NCI-H69 (cell line): ENCODE data around the gene LRBA.

Experiments used
- DNase-seq: peaks from one replicate; lab custom pipeline; 2025; lab: John Stamatoyannopoulos, UW

LRBA gene

DNA sequence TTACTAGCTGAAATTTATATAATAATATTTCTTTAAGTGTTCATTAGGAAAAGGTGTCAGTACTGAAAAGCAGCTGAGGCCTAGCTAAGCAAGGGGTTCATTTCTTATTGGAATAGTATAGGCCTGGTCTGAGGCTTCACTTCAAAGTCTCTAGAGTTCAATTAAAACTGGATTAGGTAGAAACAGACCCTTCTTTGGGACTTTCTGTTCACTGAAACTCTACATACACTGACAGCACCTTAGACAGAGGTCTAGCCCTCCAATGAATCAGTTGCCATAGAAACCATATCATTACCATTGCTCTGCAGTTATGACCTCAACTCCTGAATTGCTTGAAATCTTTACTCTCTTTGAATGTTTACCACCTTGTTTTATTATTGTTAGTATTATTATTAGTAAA lies 519.5 kb downstream of the LRBA start:
- DNase-seq, result peak; percentile 23

DNA sequence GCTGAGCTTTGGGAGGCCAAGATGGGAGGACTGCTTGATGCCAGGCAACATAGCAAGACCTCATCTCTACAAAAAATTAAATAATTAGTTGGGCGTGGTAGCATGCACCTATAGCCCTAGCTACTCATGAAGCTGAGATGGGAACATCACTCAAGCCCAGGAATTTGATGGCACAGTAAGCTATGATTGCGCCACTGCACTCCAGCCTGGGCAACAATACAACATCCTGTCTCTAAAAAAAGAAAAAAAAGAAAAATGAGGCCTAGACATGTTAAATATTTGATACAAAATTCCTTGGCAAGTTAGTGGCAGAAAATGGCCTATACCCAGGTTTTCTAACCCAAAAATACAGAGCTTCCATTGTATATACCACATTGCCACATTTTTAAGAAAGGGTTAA lies 521.2 kb downstream of the LRBA start:
- DNase-seq, result no peak

DNA sequence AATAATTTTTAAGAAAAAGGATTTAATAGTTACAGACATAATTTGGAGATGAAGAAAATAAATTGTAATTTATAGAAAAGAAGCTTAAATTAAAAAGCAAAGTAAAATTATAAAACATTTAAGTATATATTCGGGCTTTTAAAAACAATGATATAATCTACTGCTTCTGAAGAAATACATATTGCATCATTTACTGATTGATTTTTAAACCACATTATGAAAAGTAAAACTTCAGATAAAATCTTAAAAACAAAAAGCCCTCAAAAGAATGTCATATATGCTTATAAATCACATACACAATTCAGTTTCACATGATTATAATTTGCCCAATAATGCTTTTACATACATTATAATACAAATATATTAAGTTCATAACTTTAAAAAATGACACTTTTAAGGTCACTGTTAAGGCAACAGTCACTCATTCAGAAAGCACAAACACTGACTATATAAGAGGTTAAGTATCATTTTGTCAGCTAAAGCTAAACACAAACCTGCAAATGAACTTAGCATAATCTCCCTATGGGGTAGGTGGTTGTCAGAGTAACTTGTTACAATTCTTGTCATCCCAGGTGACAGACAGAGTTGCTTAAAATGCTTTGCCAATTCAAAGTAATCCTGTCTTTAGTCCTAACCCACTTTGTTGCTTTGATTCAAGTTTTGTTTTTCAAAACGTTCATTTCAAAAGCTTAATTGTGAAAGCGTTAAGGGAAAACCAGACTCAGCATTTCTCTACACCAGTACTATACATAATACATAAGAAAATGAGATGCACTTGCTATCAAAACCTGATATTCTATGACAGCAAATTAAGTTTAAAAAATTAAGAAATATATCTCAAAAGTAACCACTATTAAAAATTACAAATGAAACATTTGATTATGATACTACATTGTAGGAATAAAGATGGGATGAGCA lies 523.7 kb downstream of the LRBA start:
- DNase-seq, result peak; percentile 9

- no peak for DNase-seq
Measured at GRCh38 chr4:150482581-150482980, 532.5 kb downstream of the LRBA start.

DNA sequence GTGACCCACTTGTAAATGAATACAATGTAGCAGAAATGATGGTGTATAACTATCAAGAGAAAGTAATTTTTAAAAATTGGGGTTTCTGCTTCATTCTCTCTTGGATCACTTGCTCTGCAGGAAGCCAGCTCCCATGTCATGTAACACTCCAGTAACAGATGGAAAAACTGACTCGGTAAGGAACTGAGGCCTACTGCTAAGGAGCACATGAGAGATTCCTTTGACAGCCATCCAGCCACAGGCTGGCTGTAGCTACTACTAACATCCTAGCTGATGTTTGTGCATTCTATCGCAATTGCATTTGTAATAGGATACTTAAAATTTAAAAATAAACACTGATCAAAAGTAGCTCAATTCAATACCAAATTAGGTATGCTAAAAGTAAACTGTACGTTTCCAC lies 535.4 kb downstream of the LRBA start:
- no peak for DNase-seq

- no peak for DNase-seq
Measured at GRCh38 chr4:150477869-150478268, 537.2 kb downstream of the LRBA start.

DNA sequence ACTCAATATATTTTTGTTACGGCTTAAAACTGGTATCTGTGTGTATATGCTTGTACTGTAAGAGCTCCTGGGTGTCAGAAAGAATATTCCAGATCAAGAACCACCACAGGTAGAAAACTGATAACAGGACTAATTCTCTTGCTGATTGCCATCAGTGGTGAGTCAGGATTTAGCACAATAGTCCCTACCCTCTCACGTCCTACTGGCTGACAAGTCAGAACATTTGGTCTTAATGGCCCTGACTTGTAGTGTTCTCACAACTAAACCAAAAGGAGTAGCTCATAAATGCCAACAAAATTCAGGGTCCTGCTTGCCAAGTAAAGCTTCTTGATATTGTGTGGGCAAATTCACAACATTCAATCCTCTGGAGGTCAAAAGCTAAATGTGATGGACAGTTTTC lies 538.3 kb downstream of the LRBA start:
- no peak for DNase-seq

DNA sequence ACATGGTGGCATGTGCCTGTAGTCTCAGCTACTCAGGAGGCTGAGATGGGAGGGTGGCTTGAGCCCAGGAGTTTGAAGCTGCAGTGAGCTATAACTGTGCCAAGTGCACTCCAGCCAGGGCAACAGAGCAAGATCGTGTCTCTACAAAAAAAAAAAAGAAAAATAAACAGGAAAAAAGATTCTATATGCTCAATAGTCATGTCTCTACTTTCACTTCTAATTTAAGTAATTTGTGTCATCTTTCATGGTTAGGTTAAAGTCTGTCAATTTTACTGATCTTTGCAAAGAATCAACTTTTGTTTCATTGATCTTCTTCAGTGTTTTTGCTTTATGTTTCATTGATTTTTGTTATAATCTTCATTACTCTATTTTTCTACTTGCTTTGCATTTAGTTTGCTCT lies 539.3 kb downstream of the LRBA start:
- DNase-seq, result no peak

DNA sequence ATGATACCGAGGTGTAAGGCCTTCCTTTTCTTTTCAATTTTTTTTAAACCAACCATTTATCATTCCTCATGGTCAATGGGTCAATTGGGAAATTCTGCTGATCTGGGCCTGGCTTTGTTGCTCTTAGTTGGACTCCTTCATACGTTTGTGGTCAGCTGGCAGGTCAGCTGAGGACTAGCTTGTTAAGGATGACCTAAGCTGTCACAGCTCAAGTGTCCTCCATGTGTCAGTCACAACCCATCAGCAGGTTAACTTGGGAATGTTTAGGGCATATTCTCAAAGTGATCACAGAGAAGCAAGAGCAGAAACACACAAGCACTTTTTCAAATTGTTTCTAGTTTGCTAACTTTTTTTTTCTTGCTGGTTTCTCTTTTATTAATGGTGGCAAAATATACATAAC lies 550.6 kb downstream of the LRBA start:
- DNase-seq, result no peak

DNA sequence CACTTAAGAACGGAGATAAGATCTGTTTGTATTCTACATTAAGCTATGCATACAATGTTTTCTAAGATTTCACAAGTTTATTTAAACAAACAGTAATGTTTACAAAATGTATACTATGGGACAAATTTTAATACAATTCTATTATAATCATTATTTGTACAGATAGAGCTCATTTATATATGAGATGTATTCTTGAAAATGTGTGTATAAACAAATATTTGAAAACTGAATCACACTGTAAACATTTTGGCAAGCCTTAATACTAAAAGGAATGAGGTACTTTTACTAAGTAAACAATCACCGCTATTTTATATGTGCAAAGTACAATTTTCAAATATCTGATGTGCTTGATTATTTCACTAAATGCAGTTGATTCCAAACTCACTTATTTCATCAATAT lies 552.3 kb downstream of the LRBA start:
- DNase-seq, result no peak

DNA sequence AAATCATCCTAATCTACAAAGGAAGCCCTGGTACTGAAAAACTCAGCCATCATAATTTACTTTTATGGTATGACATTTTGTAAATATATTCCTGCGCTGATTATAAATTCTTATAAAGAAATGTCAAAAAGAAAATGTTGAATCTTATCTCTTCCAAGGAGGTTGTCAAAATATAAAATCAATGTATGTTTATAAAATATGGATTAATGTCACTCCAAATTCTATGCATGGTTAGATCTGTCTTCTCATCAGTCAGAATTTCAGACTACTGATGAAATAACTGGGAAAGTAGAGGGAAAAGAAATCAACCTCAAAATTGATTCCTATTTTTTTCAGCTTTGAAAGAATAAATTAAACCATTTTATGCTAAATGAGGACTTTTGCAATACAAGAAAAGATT lies 553.1 kb downstream of the LRBA start:
- no peak for DNase-seq

GRCh38 chr4:150457802-150458201 lies 557.3 kb downstream of the LRBA start:
- no peak for DNase-seq

- no peak for DNase-seq
Measured at GRCh38 chr4:150451883-150452282, 563.2 kb downstream of the LRBA start.

DNA sequence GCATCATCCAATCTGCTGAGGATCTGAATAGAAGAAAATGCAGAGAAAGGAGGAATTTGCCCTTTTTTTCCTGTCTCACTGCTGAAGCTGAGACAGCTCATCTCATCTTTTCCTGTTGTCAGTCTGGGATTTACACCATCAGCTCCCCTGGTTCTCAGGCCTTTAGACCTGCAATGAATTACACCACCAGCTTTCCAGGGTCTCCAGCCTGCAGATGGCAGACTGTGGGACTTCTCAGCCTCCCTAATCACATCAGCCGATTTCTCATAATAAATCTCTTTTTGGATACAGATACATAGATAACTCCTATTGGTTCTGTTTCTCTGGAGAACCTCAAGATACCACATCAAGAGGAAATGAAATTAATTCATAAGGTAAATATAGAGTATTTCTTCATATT lies 567.7 kb downstream of the LRBA start:
- DNase-seq, result no peak

- peak; percentile 59 for DNase-seq
Measured at GRCh38 chr4:150439451-150439933, 575.6 kb downstream of the LRBA start.

GRCh38 chr4:150436598-150437370 lies 578.3 kb downstream of the LRBA start:
- no peak for DNase-seq

DNA sequence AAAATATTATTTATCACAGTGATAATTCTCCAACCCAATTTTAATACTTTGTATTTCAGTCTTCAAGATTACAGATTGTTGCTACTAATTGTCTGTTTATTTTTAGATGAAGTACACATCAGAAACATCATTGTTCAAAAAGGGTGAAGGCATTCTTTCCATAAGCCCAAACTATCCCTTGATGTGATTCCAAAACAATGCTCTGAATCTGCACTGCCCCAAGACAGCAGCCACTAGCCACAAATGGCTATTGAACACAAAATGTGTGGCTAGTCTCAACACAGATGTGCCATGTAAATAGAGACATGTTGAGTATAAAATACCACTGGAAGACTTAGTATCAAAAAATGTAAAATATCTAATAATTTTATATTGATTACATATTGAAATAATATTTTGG lies 583.9 kb downstream of the LRBA start:
- DNase-seq, result no peak

DNA sequence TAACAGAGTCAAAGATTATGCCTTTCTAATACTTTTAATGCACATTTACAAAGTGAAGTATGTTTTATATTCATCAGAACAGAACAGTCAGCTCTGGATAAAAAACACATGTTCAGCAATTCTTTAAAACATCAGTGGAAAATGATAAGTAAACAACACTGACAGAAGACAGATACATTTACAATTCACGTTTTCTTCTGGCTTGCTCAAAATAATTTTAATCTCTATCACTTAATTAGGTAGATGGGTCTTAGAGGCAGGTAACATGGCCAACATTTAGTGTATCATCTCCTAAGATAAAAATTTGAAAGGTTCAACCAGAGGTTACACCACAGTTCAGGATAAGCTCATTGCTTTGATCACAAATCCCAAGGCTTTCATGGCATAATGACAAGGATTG lies 589.9 kb downstream of the LRBA start:
- no peak for DNase-seq

- no peak for DNase-seq
Measured at GRCh38 chr4:150423503-150423902, 591.6 kb downstream of the LRBA start.

DNA sequence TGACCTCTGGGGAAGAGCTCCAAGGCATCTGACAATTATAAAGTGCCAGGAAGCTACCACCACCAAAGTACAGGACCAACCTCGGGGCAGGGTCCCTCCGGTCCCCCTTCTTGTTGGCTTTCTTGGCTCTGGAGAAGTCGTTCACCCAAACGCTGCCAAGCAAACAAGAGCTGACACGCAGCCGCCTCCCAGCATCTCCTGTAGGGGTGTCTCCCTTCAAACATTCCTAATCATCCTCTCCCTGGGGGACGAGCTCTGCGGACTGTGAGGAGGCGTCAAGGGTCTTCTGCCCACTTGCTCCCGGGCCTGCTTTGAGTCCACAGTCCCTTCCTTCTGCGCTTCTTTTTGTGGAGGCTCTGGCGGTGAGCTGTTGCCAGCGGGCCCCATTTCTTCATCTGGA lies 592.0 kb downstream of the LRBA start:
- no peak for DNase-seq

DNA sequence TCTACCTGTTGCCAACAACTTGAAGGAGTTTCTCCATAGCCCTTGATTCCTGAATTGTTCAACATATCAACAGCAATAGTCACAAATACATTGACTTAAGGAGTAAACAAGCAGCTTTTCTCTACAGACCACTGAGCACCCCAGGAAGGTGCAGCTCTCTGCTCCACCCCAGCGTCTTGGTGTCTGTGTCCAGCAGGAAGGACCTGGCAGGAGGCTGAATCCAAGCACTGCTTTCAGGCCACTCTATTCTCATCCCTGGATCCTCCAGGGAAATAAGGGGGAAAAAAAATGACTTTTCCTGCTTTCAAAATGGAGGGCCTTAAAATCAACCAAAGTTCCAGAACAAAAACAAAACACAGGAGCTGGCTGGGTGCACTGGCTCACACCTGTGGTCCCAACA lies 593.5 kb downstream of the LRBA start:
- no peak for DNase-seq

DNA sequence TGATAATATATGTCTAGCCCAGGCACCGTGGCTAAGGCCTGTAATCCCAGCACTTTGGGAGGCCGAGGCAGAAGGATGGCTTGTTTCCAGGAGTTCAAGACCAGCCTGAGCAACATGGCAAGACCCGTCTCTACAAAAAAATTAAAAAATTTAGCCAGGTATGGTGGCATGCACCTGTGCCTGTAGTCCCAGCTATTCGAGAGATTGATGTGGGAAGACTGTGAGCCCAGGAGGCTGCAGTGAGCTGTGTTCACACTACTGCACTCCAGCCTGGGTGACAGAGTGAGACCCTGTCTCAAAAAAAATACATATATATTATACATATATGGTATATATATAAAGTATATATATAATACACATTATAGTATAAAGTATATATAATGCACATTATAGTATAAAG lies 595.1 kb downstream of the LRBA start:
- no peak for DNase-seq

GRCh38 chr4:150418757-150419410 lies 596.2 kb downstream of the LRBA start:
- DNase-seq, result no peak
